Measurements from ENCODE around the gene LRRC3.

DNA sequence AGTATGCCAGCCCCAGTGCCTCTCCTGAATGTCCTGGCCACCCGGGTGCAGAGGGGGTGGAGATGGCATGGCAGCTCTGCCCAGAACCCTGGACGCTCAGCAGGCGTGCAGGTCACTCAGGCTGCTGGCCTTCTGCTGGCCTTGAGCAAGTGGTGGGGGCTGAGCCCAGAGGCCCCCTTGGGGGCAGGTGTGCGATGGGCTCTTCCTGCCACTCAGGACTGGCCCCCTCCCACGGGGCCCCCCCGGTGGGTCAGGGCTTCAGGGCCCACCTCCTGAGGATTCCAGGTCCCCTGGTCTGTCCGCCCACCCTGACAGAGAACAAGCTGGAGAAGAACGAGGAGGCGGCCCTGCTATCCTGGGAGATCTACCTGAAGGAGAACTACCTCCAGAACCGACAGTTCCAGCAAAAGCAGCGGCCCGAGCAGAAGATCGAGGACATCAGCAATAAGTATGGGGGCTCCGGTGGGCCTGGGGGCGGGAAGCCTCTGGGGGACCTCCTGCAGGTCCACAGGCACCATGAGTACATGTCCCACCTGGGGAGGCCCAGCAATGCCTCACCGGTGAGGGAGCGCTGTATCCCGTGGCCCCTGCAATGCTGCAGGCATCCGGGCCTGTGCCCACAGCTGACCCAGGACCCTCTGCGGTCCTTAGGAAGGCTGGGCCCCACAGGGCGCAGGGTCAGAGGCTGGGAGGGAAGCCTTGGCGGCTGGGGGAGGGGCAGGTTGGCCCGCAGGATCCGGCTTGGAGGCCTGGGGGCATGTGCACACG is 37.0 kb upstream of the LRRC3 start:
- TF ChIP-seq POLR2A (IDR thresholded peaks at IDR 0.05; ENCODE audit: low read depth, low read length) (no peak), RAD21 (IDR thresholded peaks at IDR 0.05; ENCODE audit: low read length) (no peak), BHLHE40 (IDR thresholded peaks at IDR 0.05; ENCODE audit: low read depth, low read length) (no peak), SMC3 (IDR thresholded peaks at IDR 0.05; ENCODE audit: low read depth, low read length) (no peak)
- TF ChIP-seq, protein P1, sequence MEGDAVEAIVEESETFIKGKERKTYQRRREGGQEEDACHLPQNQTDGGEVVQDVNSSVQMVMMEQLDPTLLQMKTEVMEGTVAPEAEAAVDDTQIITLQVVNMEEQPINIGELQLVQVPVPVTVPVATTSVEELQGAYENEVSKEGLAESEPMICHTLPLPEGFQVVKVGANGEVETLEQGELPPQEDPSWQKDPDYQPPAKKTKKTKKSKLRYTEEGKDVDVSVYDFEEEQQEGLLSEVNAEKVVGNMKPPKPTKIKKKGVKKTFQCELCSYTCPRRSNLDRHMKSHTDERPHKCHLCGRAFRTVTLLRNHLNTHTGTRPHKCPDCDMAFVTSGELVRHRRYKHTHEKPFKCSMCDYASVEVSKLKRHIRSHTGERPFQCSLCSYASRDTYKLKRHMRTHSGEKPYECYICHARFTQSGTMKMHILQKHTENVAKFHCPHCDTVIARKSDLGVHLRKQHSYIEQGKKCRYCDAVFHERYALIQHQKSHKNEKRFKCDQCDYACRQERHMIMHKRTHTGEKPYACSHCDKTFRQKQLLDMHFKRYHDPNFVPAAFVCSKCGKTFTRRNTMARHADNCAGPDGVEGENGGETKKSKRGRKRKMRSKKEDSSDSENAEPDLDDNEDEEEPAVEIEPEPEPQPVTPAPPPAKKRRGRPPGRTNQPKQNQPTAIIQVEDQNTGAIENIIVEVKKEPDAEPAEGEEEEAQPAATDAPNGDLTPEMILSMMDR (conservative IDR thresholded peaks at IDR 0.05; ENCODE audit: low read depth, low read length): no peak

Measured in IMR-90 (cell line).